GM21737 (cell line): ENCODE measurements around the gene WDR77.
A peak's percentile ranks its signal among the peaks of the same experiment; 100 is the strongest.

Source experiments
- ATAC-seq: cut with Tn5 transposase; IDR thresholded peaks from one replicate; pipeline ENCODE4 v1.9.1; 2021; ENCODE audit warnings: mild to moderate bottlenecking, moderate library complexity; ENCODE audit not compliant: unreplicated experiment

Gene WDR77

DNA sequence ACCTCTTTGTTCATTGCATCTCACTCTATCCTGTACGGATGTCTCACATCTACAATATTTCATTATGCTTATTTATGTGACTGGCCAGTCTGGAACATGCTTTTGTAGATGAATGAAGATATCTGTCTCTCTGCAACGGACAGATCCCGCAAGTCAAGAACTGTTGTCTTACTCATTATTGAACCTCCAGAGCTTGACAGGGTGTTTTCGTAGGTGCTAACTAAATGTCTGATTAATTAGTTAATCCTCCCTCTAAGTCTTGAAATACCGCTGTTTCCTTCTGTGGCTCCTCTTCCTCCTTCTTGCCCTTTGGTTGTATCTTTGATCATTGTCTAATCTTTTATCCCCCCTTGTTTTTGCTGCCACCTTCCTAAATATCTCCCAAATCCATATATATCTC is 21.5 kb upstream of the WDR77 start:
- no peak for ATAC-seq

DNA sequence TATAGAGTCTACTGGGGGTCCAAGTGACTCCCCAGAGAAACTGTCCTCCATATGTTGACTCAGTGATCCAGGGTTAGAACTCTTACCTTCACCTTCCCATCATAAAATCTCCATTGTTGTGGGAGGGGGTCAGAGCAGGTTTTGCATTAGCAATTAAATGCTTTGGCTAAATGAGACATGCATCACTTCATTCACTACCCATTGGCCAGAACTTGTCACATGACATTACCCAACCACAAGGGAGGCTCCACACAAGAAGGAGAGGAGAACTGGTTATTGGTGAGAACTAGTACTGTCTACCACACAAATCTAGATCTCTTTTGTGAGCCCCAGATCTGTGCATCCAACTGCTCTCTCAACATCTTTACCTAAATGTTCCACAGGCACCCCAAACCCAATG is 20.5 kb upstream of the WDR77 start:
- no peak for ATAC-seq

DNA sequence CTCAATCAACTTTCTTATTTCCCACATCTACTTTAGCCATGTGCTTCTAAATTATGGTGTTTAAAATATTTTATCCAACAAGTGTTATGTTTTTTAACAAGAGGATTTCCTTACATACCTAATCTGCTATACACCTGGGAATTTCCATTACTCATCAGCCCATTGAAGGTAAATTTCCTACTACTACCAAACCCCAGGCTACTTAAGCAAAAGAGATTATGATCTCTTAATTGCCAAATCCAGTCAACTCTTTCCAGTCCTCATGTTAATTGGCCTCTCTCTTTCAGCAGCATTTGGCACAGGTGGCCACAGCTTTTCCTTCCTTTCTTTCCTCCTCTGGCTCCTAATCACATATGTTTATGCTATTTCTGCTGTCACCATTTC is 19.7 kb upstream of the WDR77 start:
- no peak for ATAC-seq

GRCh38 chr1:111467865-111468716 is 19.0 kb upstream of the WDR77 start:
- ATAC-seq: no peak

- ATAC-seq: no peak
Observed at GRCh38 chr1:111466480-111466879, 17.4 kb upstream of the WDR77 start.

GRCh38 chr1:111465754-111466153 is 16.7 kb upstream of the WDR77 start:
- ATAC-seq: no peak

DNA sequence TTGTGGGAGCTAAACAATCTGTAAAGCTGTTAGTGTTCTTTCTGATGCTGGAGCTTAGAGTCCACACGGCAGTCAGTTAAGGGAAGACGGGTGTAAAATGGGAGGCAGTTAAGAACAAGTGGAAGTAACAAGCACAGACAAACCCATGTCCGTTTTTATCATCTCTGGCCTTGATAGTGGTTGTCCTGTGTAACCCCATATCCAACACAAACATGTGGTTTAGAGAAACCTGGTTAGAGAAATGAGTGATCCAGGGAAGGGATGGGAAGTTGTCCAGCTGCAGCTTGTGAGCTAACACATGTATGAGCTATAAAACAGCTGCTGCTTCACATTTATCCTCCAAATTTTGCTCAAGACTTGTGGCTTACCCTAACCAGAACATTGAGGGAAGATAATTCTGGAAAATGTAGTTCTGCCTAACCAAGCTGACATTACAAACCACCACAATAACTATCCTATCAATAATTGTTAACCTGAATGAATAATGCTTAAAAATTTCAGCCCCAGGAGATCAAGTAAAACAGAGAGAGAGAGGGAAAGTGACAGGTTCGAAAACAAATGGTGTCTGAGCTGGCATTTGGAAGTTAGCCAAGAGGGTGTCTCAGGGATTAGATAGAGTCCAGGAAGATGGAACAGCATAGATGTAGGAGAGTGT is 14.1 kb upstream of the WDR77 start:
- ATAC-seq: no peak

DNA sequence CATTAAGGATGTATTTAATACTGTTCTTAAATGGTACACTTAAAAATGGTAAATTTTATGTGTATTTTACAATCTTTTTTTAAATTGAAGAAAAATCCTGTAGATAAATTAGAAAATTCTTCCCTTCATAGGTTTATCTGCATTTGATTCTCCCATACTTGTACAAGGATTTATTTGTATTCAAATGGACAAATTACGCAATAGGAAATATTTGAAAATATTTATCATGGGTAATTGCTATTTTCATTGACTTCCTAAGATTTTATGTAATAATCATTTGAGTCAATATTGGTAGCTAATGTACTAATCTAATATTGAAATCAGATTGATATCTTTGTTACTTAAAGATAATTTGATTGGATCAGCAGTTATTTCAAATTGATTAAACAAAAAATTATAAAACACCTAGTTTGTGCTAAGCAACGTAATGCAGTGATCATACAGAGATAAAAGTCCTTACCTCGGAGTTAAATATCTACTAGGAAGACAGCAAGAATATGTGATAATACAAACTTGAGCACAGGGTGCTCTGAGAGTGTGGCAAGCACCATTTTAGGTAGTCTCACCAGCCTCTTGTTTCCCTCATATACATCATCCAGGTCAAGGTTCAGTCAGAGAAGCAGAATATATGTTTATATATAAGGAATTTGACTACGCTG is 13.4 kb upstream of the WDR77 start:
- no peak for ATAC-seq

DNA sequence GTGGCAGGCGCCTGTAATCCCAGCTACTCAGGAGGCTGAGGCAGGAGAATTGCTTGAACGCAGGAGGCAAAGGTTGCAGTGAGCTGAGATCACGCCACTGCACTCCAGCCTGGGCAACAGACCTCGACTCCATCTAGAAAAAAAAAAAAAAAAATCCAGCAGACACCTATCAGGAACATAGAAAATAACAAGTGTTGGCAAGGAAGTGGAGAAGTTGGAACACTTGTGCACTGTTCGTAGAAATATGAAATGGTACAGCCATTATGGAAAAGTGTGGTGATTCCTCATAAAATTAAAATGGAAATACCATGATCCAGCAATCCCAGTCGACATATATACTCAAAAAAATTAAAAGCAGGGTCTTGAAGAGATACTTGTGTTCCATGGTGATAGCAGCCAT is 12.7 kb upstream of the WDR77 start:
- ATAC-seq: no peak

DNA sequence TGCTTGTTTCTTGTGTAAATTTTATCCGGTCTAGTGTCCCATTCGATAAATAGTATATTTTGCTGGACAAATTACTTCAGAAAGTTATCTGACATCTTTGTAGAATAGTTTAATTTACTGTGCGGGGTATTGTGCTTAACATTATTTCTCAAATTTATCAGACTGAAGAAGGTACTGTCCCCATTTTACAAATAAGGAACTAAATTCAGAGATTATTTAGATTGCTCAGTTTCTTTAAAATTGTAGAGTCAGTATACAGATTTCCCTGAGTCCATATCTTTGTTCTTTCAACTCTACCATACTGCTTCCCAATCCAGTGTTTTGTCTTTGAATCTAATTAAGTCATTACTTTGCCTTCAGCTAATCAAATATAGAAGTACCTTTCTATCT is 6.6 kb upstream of the WDR77 start:
- no peak for ATAC-seq

GRCh38 chr1:111454859-111455641 is 6.0 kb upstream of the WDR77 start:
- ATAC-seq: no peak

- no peak for ATAC-seq
Observed at GRCh38 chr1:111453706-111454105, 4.7 kb upstream of the WDR77 start.

GRCh38 chr1:111452581-111452980 is 3.5 kb upstream of the WDR77 start:
- no peak for ATAC-seq

GRCh38 chr1:111450185-111450584 is 1.1 kb upstream of the WDR77 start:
- no peak for ATAC-seq

GRCh38 chr1:111449703-111450017 is 604 bp upstream of the WDR77 start:
- ATAC-seq: no peak

DNA sequence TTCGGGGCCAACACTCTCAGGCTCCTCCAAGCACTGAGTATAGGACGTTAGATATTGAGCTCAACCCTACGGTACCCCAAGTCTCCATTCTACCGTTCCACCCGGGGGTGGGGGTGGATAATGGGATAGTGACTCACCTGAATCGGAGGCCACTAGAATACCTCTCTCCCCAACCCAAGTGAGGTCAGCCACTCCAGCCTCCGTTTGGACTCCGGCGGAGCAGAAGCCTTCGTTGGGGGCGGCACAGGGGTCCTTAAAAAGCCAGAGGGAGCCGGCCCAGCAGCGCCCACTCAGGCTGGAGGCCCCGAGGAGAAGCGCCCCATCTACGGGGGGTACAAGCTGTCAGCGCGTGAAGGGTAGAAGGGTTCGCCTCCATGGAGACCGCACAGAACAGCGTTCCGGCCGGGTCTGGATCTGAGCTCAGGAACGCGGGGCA is 556 bp downstream of the WDR77 start:
- peak; percentile 7 for ATAC-seq

GRCh38 chr1:111446967-111447892 is 1.8 kb downstream of the WDR77 start:
- ATAC-seq: no peak

DNA sequence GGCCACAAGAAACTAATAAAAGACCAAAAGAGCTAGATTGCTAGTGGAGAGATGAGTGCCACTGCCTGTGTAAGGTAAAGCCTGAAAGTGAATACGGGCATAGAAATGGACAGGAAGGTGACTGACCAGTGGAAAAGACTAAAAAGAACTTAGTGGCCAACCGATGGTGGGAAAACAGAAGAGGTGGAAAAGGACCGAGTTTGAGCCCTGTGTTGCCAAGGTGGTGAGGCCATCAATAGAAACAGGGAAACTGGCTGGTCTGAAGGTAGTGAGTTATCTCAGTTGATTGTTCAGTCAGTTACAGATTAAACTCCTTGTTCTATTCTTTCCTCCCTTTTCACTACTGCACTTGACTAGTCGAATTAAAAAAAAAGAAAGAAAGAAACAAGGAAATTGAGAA is 2.5 kb downstream of the WDR77 start:
- ATAC-seq: no peak

GRCh38 chr1:111444031-111444430 is 5.0 kb downstream of the WDR77 start:
- ATAC-seq: no peak

- no peak for ATAC-seq
Observed at GRCh38 chr1:111442457-111442856, 6.6 kb downstream of the WDR77 start.
